Omental fat pad (tissue), 4 donors: ENCODE results near the gene SYNJ2BP. TPM values are rescaled to one million over a fixed set of nuclear protein-coding genes. Genes with fewer than 3 reads are reported as not detected.
"Not testable (repeated sequence)": the region's sequence is repeated elsewhere in the genome, so short reads cannot be mapped to it uniquely, and the experiment has no call there.

Experiments
- ATAC-seq: fragments of 150-250 bp; one replicate; pipeline ENCODE4 v1.9.1; 2016; ENCODE audit warnings: mild to moderate bottlenecking, moderate library complexity; ENCODE audit not compliant: low FRiP score
- DNase-seq: peaks from one replicate; pipeline ENCODE4 v3.0.0-alpha.2; 2019; ENCODE audit warnings: low spot score
- CTCF ChIP-seq, 3 donors: fragments of 450-650 bp; IDR thresholded peaks; one replicate each; pipeline ENCODE4 v1.5.1; 2016 to 2017; ENCODE audit warnings: antibody characterized with exemption in 3 of 3, mild to moderate bottlenecking in 3 of 3, moderate library complexity in 2 of 3
- total RNA-seq, 4 donors: library from RNA; depleted of rRNA; stranded (reverse); fragments of >200 nt; gene quantifications; one replicate each; pipeline ENCODE4 v1.1.0, GENCODE V29; 2016

Gene SYNJ2BP
- total RNA-seq, 4 donors from 2014 or later, result 14.4 to 28.5 (median 17.6) TPM

GRCh38 chr14:70425354-70425753 lies 8.5 kb upstream of the SYNJ2BP start:
- DNase-seq (no peak), ATAC-seq (no peak)
- TF ChIP-seq CTCF (IDR thresholded peaks at IDR 0.05), result no peak

GRCh38 chr14:70422538-70422937 lies 5.6 kb upstream of the SYNJ2BP start:
- ATAC-seq, result no peak
- no peak for TF ChIP-seq CTCF (IDR thresholded peaks at IDR 0.05)

GRCh38 chr14:70419270-70419931 lies 2.5 kb upstream of the SYNJ2BP start:
- not testable (repeated sequence) for ATAC-seq, DNase-seq

More at GRCh38 chr14:70422538-70422937, 5.6 kb upstream of the SYNJ2BP start:
- DNase-seq, result no peak

GRCh38 chr14:70416338-70416724 lies 559 bp downstream of the SYNJ2BP start:
- TF ChIP-seq CTCF (IDR thresholded peaks at IDR 0.05), result no peak
- no peak for ATAC-seq
- no peak for DNase-seq

- no peak for ATAC-seq
- TF ChIP-seq CTCF (IDR thresholded peaks at IDR 0.05), result no peak
Observed at GRCh38 chr14:70415788-70416187, 1.1 kb downstream of the SYNJ2BP start.

GRCh38 chr14:70407621-70408020 lies 9.3 kb downstream of the SYNJ2BP start:
- TF ChIP-seq CTCF (IDR thresholded peaks at IDR 0.05), result no peak

More at GRCh38 chr14:70415788-70416187, 1.1 kb downstream of the SYNJ2BP start:
- no peak for DNase-seq

GRCh38 chr14:70406216-70406615 lies 10.7 kb downstream of the SYNJ2BP start:
- DNase-seq, ATAC-seq: not testable (repeated sequence)

More at GRCh38 chr14:70407621-70408020, 9.3 kb downstream of the SYNJ2BP start:
- no peak for DNase-seq
- no peak for ATAC-seq

- DNase-seq, ATAC-seq: not testable (repeated sequence)
Observed at GRCh38 chr14:70403335-70403734, 13.6 kb downstream of the SYNJ2BP start.

- TF ChIP-seq CTCF (IDR thresholded peaks at IDR 0.05), result no peak
- DNase-seq (no peak), ATAC-seq (no peak)
Observed at GRCh38 chr14:70401643-70402042, 15.2 kb downstream of the SYNJ2BP start.
